ENCODE measurements around the gene TMEM247. TPM values are rescaled to one million over a fixed set of nuclear protein-coding genes. Genes with fewer than 3 reads are reported as not detected.

TMEM247 gene
- total and polyA plus RNA-seq, 2 of the 8 experiments (the other 6 are each of a cell fraction or from before 2014, with no cell fraction given): not detected

DNA sequence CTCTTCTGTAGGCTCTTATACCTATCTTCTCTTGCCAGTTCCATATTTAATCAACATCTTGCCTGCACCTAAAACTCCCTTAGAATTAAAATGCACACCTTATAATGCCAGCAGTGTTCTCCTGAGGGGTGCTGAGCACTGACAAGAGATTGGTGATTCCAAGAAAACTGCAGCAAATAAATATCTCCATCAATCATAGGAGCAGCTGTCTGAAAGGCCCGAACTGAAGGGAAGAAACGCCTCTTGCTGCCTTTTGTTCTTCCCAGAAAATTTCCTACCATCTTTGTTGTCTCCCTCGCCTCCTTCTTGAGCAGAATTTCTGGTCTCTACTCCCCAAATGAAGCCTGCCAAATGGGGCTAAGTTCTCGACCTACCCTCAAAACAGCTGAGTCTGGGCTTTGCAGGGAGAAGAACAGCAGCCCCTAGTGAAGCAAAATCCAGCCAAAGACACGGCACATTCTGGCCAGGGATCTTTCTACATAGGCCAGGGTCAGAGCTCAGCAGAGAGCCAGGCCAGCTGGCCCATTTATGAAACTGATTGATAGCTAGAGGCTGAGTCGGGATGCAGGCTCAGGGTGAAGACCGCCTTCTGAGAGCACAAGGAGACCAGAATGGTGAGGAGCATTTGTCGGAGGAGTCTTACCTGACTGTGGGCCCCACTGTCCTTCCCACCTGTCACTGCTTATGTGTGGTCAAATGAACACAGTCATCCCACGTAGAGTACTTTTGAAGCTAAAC is 20.4 kb upstream of the TMEM247 start:
- Histone ChIP-seq H2BK120ac (replicated peaks; ENCODE audit: low read depth, low read length) (no peak overlapping the region), H3K4ac (replicated peaks; ENCODE audit: insufficient read length, low read depth, low read length) (no peak overlapping the region), H3K36me3 (ENCODE audit: control insufficient read depth in 2 of 4, insufficient read depth in 4 of 4, low read length in 3 of 4) (no peaks in the 10 kb centered on the region), H4K91ac (replicated peaks; ENCODE audit: insufficient read length, low read length) (no peak overlapping the region), H3K27me3 (replicated peaks in 1 of 4; ENCODE audit: control insufficient read depth in 3 of 4, extremely low read depth in 1 of 4, insufficient read depth in 3 of 4, low read length in 3 of 4) (no peaks in the 10 kb centered on the region), H3K79me2 (ENCODE audit: control insufficient read depth in 1 of 2, insufficient read depth in 2 of 2, low read length in 2 of 2) (no peaks in the 10 kb centered on the region), H4K5ac (ENCODE audit: insufficient read length, low read depth, low read length) (no peak overlapping the region), H2BK12ac (ENCODE audit: low read depth, low read length) (no peak overlapping the region), H2AK5ac (ENCODE audit: low read depth, low read length) (no peak overlapping the region), H3K9me3 (ENCODE audit: insufficient read depth in 2 of 2, low read depth in 1 of 2, low read length in 1 of 2) (no peaks in the 10 kb centered on the region), H3K56ac (replicated peaks; ENCODE audit: insufficient read length, low read depth, low read length) (no peak overlapping the region), H3K27ac (ENCODE audit: low read depth, low read length) (no peak overlapping the region), H3K18ac (ENCODE audit: extremely low read depth, low read length) (no peak overlapping the region), H3K4me1 (replicated peaks in 1 of 4; ENCODE audit: control insufficient read depth in 3 of 4, insufficient read depth in 4 of 4, low read length in 3 of 4) (no peaks in the 10 kb centered on the region), H2AFZ (ENCODE audit: low read length) (no peak overlapping the region), H2BK20ac (ENCODE audit: low read length) (no peak overlapping the region), H4K20me1 (replicated peaks in 1 of 2; ENCODE audit: control insufficient read depth in 1 of 2, insufficient read depth in 2 of 2, low read length in 2 of 2) (no peaks in the 10 kb centered on the region), H2BK5ac (ENCODE audit: low read depth, low read length) (no peak overlapping the region), H3K79me1 (ENCODE audit: low read depth, low read length) (no peaks in the 10 kb centered on the region), H3K23me2 (ENCODE audit: low read depth, low read length) (no peaks in the 10 kb centered on the region), H3K23ac (ENCODE audit: insufficient read length) (no peak overlapping the region), H4K8ac (ENCODE audit: extremely low read depth, insufficient read depth, low read length) (no peak overlapping the region), H3K9ac (replicated peaks in 1 of 4; ENCODE audit: extremely low read depth in 1 of 4, low read depth in 3 of 4, low read length in 3 of 4) (no peak overlapping the region), H3K4me3 (ENCODE audit: extremely low read depth in 1 of 4, insufficient read depth in 2 of 4, low read depth in 3 of 4, low read length in 4 of 4) (no peak overlapping the region), H2BK15ac (ENCODE audit: low read length) (no peak overlapping the region), H3K14ac (ENCODE audit: insufficient read length) (no peak overlapping the region), H3K4me2 (ENCODE audit: insufficient read depth in 1 of 2, low read depth in 2 of 2, low read length in 2 of 2) (no peak overlapping the region)
- FAIRE-seq (no peak), DNase-seq (ENCODE audit: low read depth in 1 of 2, low spot score in 2 of 2) (no peak)
- POLR2A ChIA-PET (ENCODE audit: partially characterized antibody): no interaction called here
- 92% methylated on average over 9 of the region's 9 CpGs; no CpG with 5 or more reads in 1 of the 2 experiments for WGBS, 2 experiments (ENCODE audit: extremely low coverage in 1 of 2, insufficient coverage in 1 of 2, insufficient read length in 1 of 2, insufficient replicate concordance in 2 of 2, low coverage in 1 of 2, low lambda C conversion rate in 2 of 2, missing lambda C conversion rate in 1 of 2)
- TF ChIP-seq SP1 (IDR thresholded peaks at IDR 0.05; ENCODE audit: low read depth, low read length): no peak
- TF ChIP-seq MAFK (IDR thresholded peaks at IDR 0.05; ENCODE audit: low read depth, low read length): no peak
- CTCF ChIA-PET (ENCODE audit: partially characterized antibody): interaction anchor here (0.6 to 4.1 kb wide), 15 partner anchors 12 to 467 kb away, joined by 3 to 31 read pairs (median 4); no protein-coding TSS in a partner anchor

Measured in H1 (cell line).